Measurements from ENCODE around the gene MYMK.

MYMK gene

GRCh38 chr9:133534346-133535291 lies 9.9 kb upstream of the MYMK start, which contains the start of gene ADAMTSL2:
Gene ADAMTSL2 (plus strand): TSS chr9:133534704. CDS start chr9:133536713, 2,009 bp downstream.
- DNase-seq: peak; percentile 26

- no peak for DNase-seq
Observed at GRCh38 chr9:133533857-133534256, 9.1 kb upstream of the MYMK start.

- peak; percentile 30 for DNase-seq
Observed at GRCh38 chr9:133532937-133533668, 8.3 kb upstream of the MYMK start.

GRCh38 chr9:133531293-133531692 lies 6.5 kb upstream of the MYMK start:
- DNase-seq: no peak

GRCh38 chr9:133529874-133530273 lies 5.1 kb upstream of the MYMK start:
- DNase-seq: no peak

- DNase-seq: no peak
Observed at GRCh38 chr9:133529457-133529856, 4.7 kb upstream of the MYMK start.

- no peak for DNase-seq
Observed at GRCh38 chr9:133528876-133529241, 4.1 kb upstream of the MYMK start.

- DNase-seq: no peak
Observed at GRCh38 chr9:133528001-133528875, 3.5 kb upstream of the MYMK start.

- DNase-seq: no peak
Observed at GRCh38 chr9:133527444-133527920, 2.7 kb upstream of the MYMK start.

GRCh38 chr9:133526721-133527321 lies 2.1 kb upstream of the MYMK start:
- peak; percentile 14 for DNase-seq

- DNase-seq: no peak
Observed at GRCh38 chr9:133525677-133526076, 918 bp upstream of the MYMK start.

GRCh38 chr9:133524146-133524545 lies 613 bp downstream of the MYMK start:
- no peak for DNase-seq

GRCh38 chr9:133523106-133523505 lies 1.7 kb downstream of the MYMK start:
- DNase-seq: no peak

GRCh38 chr9:133522073-133522910 lies 2.5 kb downstream of the MYMK start:
- DNase-seq: peak; percentile 46

GRCh38 chr9:133521122-133522072 lies 3.4 kb downstream of the MYMK start:
- no peak for DNase-seq

- DNase-seq: no peak
Observed at GRCh38 chr9:133520121-133520835, 4.5 kb downstream of the MYMK start.

GRCh38 chr9:133519693-133520092 lies 5.1 kb downstream of the MYMK start:
- DNase-seq: no peak

- no peak for DNase-seq
Observed at GRCh38 chr9:133518706-133519449, 5.9 kb downstream of the MYMK start.

Data from fibroblast of skin of back (primary cell).